ENCODE measurements around the gene CKS1B.

Gene CKS1B

GRCh38 chr1:154974102-154974807 lies at the start of gene CKS1B:
TSS of gene CKS1B (plus strand) at chr1:154974681. CDS start at chr1:154974746, 65 bp downstream.
- DNase-seq: peak; percentile 100

GRCh38 chr1:154925335-154926170 lies 48.9 kb upstream of the CKS1B start:
- DNase-seq: peak; percentile 41

GRCh38 chr1:154926201-154926600 lies 48.3 kb upstream of the CKS1B start:
- DNase-seq: no peak

GRCh38 chr1:154931940-154932487 lies 42.5 kb upstream of the CKS1B start:
- no peak for DNase-seq

- DNase-seq: no peak
Measured at GRCh38 chr1:154934358-154934948, 40.0 kb upstream of the CKS1B start.

GRCh38 chr1:154935749-154936554 lies 38.5 kb upstream of the CKS1B start:
- no peak for DNase-seq

- DNase-seq: peak; percentile 99
Measured at GRCh38 chr1:154936555-154937084, 37.9 kb upstream of the CKS1B start, which contains the start of gene PMVK. TSS of gene PMVK (minus strand) at chr1:154936719. CDS start at chr1:154936685, 34 bp downstream.

- peak; percentile 93 for DNase-seq
Measured at GRCh38 chr1:154937085-154937987, 37.1 kb upstream of the CKS1B start.

- no peak for DNase-seq
Measured at GRCh38 chr1:154937988-154938386, 36.5 kb upstream of the CKS1B start.

GRCh38 chr1:154938604-154939399 lies 35.7 kb upstream of the CKS1B start:
- DNase-seq: no peak

GRCh38 chr1:154940213-154940560 lies 34.3 kb upstream of the CKS1B start:
- DNase-seq: no peak

- peak; percentile 58 for DNase-seq
Measured at GRCh38 chr1:154940651-154941194, 33.8 kb upstream of the CKS1B start.

- no peak for DNase-seq
Measured at GRCh38 chr1:154941333-154942013, 33.0 kb upstream of the CKS1B start.

- peak; percentile 70 for DNase-seq
Measured at GRCh38 chr1:154943649-154944400, 30.7 kb upstream of the CKS1B start.

GRCh38 chr1:154944401-154945159 lies 29.9 kb upstream of the CKS1B start:
- DNase-seq: no peak

- DNase-seq: no peak
Measured at GRCh38 chr1:154945160-154945961, 29.1 kb upstream of the CKS1B start.
